Natural killer cell (primary cell): ENCODE data around the gene IREB2. TPM values are rescaled to one million over a fixed set of nuclear protein-coding genes. Genes with fewer than 3 reads are reported as not detected.
"Not testable (repeated sequence)": the region's sequence is repeated elsewhere in the genome, so short reads cannot be mapped to it uniquely, and the experiment has no call there.

ENCODE experiments used
- ATAC-seq, 3 donors: fragments of 150-1000 bp in 2 of 3; fragments of 200-7000 bp in 1 of 3; cut with Tn5 transposase; 1 replicate in 1 of 3; 2 replicates in 2 of 3; pipeline ENCODE4 v1.10.0; 2021; ENCODE audit warnings: mild to moderate bottlenecking in 2 of 3, moderate library complexity in 2 of 3
- DNase-seq, 2 donors: peaks; one replicate each; pipeline versions ENCODE4 v3.0.0 to v3.0.0-alpha.2; 2013 to 2021; ENCODE audit warnings: mixed read lengths in 1 of 2
- H3K27ac ChIP-seq: one replicate; pipeline ENCODE4 v1.5.1; 2013; ENCODE audit warnings: mild to moderate bottlenecking, low read length
- H3K27me3 ChIP-seq: one replicate; pipeline ENCODE4 v1.6.1; 2013; ENCODE audit warnings: low read length; ENCODE audit not compliant: control insufficient read depth, insufficient read depth
- H3K36me3 ChIP-seq: one replicate; pipeline ENCODE4 v1.6.1; 2013; ENCODE audit warnings: low read length; ENCODE audit not compliant: control insufficient read depth, insufficient read depth
- H3K4me1 ChIP-seq: one replicate; pipeline ENCODE4 v1.6.1; 2013; ENCODE audit warnings: low read length; ENCODE audit not compliant: control insufficient read depth, insufficient read depth
- H3K4me3 ChIP-seq: one replicate; pipeline ENCODE4 v1.5.1; 2013; ENCODE audit warnings: low read length
- H3K9me3 ChIP-seq: one replicate; pipeline ENCODE4 v1.6.1; 2013; ENCODE audit warnings: low read length; ENCODE audit not compliant: control insufficient read depth, insufficient read depth
- H3K27ac Mint-ChIP-seq, 2 donors: one replicate each; pipeline ENCODE4 v1.8.0; 2022; ENCODE audit warnings: mild to moderate bottlenecking in 2 of 2, mixed read lengths in 2 of 2, moderate library complexity in 1 of 2
- H3K27me3 Mint-ChIP-seq, 2 donors: one replicate each; pipeline ENCODE4 v1.8.0; 2022; ENCODE audit warnings: low read depth in 2 of 2, mixed read lengths in 2 of 2
- H3K36me3 Mint-ChIP-seq: one replicate; pipeline ENCODE4 v1.8.0; 2022; ENCODE audit warnings: mixed read lengths
- H3K4me1 Mint-ChIP-seq, 2 donors: one replicate each; pipeline ENCODE4 v1.8.0; 2022; ENCODE audit warnings: mixed read lengths in 2 of 2
- H3K4me3 Mint-ChIP-seq: one replicate; pipeline ENCODE4 v1.8.0; 2022; ENCODE audit warnings: mild to moderate bottlenecking, moderate library complexity, mixed read lengths
- H3K9me3 Mint-ChIP-seq, 2 donors: one replicate each; pipeline ENCODE4 v1.8.0; 2022; ENCODE audit warnings: mixed read lengths in 2 of 2
- CTCF ChIP-seq: fragments of 200-600 bp; IDR thresholded peaks from one replicate; pipeline ENCODE4 v1.8.0; 2022; ENCODE audit warnings: antibody characterized with exemption
- WGBS: methylation state at CpG from one replicate; pipeline ENCODE4 v1.1.7; 2013; ENCODE audit warnings: missing lambda C conversion rate; ENCODE audit not compliant: insufficient coverage; 5-methylcytosine and 5-hydroxymethylcytosine counted together
- intact Hi-C: fragments of 100-400 bp; cut with micrococcal nuclease; formaldehyde crosslinking; loops from one replicate; pipeline ENCODE4 v1.14.2; 2022
- total RNA-seq, 4 donors: library from RNA; stranded (reverse); fragments of 120-200 nt in 1 of 4; gene quantifications; one replicate each; pipeline versions ENCODE4 v1.2.3 to v1.2.4, GENCODE V29; 2013 to 2022

Gene IREB2
- total RNA-seq, 3 donors from 2014 or later (not counting 1 experiment from before 2014, with no cell fraction given): 84.9 to 121 (median 99.0) TPM

GRCh38 chr15:78431955-78432354 lies 6.1 kb upstream of the IREB2 start:
- H3K27me3 ChIP-seq: no peaks in the 10 kb centered on the region
- Mint-ChIP-seq H3K27ac (no peak overlapping the region), H3K36me3 (no peaks in the 10 kb centered on the region), H3K27me3 (peaks cover 23 to 37% of the 10 kb centered on the region in 2 donors), H3K4me3 (no peak overlapping the region), H3K4me1 (peaks cover under 1 to 7% of the 10 kb centered on the region in 2 donors), H3K9me3 (no peaks in the 10 kb centered on the region)
- no peaks in the 10 kb centered on the region for H3K4me1 ChIP-seq
- TF ChIP-seq CTCF: no peak
- 38% methylated on average over 1 of the region's 1 CpG for WGBS
- no peak for ATAC-seq
- no peaks in the 10 kb centered on the region for H3K36me3 ChIP-seq
- no peaks in the 10 kb centered on the region for H3K9me3 ChIP-seq
- no peak for DNase-seq
- intact Hi-C loops: no loop called here
- H3K4me3 ChIP-seq: no peak overlapping the region
- H3K27ac ChIP-seq: no peak overlapping the region

- no CpG with 5 or more reads among the region's 1 CpG for WGBS
These were observed 5.4 kb upstream of the IREB2 start for GRCh38 chr15:78432664-78433063.

GRCh38 chr15:78434134-78434533 lies 3.9 kb upstream of the IREB2 start:
- H3K4me1 ChIP-seq: peaks cover 13% of the 10 kb centered on the region
- Mint-ChIP-seq H3K4me3 (no peak overlapping the region), H3K9me3 (no peaks in the 10 kb centered on the region), H3K27ac (no peak overlapping the region), H3K27me3 (peaks cover 23 to 36% of the 10 kb centered on the region in 2 donors), H3K36me3 (no peaks in the 10 kb centered on the region), H3K4me1 (peaks cover 11 to 21% of the 10 kb centered on the region in 2 donors)
- intact Hi-C loops: no loop called here
- no peaks in the 10 kb centered on the region for H3K36me3 ChIP-seq
- WGBS: 19% methylated on average over 2 of the region's 8 CpGs
- no peak overlapping the region for H3K4me3 ChIP-seq
- H3K27me3 ChIP-seq: no peaks in the 10 kb centered on the region
- TF ChIP-seq CTCF: no peak
- no peaks in the 10 kb centered on the region for H3K9me3 ChIP-seq
- DNase-seq (no peak), ATAC-seq (no peak)
- H3K27ac ChIP-seq: no peak overlapping the region

More at GRCh38 chr15:78432664-78433063, 5.4 kb upstream of the IREB2 start:
- Histone ChIP-seq H3K4me1 (peaks cover 7% of the 10 kb centered on the region), H3K9me3 (no peaks in the 10 kb centered on the region), H3K27ac (no peak overlapping the region), H3K27me3 (no peaks in the 10 kb centered on the region), H3K36me3 (no peaks in the 10 kb centered on the region), H3K4me3 (no peak overlapping the region)
- TF ChIP-seq CTCF: no peak
- DNase-seq (no peak), ATAC-seq (no peak)
- intact Hi-C loops: no loop called here
- Mint-ChIP-seq H3K4me3 (no peak overlapping the region), H3K27me3 (peaks cover 23 to 37% of the 10 kb centered on the region in 2 donors), H3K4me1 (peaks cover 7 to 14% of the 10 kb centered on the region in 2 donors), H3K9me3 (no peaks in the 10 kb centered on the region), H3K36me3 (no peaks in the 10 kb centered on the region), H3K27ac (no peak overlapping the region)

- intact Hi-C loops: not testable (repeated sequence)
- peaks cover 13% of the 10 kb centered on the region for H3K4me1 ChIP-seq
- H3K27me3 Mint-ChIP-seq: peaks cover 20 to 30% of the 10 kb centered on the region in 2 donors
These were observed 3.3 kb upstream of the IREB2 start for GRCh38 chr15:78434711-78435110.

More at GRCh38 chr15:78434711-78435110, 3.3 kb upstream of the IREB2 start:
- not testable (repeated sequence) for H3K27ac ChIP-seq, H3K9me3 ChIP-seq, H3K9me3 Mint-ChIP-seq, H3K27ac Mint-ChIP-seq, H3K4me3 Mint-ChIP-seq, ATAC-seq, H3K27me3 ChIP-seq, H3K4me3 ChIP-seq, H3K36me3 Mint-ChIP-seq, H3K36me3 ChIP-seq, DNase-seq
- 86% methylated on average over 5 of the region's 6 CpGs for WGBS
- H3K4me1 Mint-ChIP-seq: peaks cover 11 to 24% of the 10 kb centered on the region in 2 donors
